HepG2 (cell line): ENCODE data around the gene CAMK2N2. TPM values are rescaled to one million over a fixed set of nuclear protein-coding genes. Genes with fewer than 3 reads are reported as not detected.

Source experiments
- KAT2B ChIP-seq: fragments of 150-350 bp; IDR thresholded peaks from 2 replicates; pipeline ENCODE4 v1.6.1; 2014; ENCODE audit warnings: low read depth, low read length, borderline replicate concordance
- PCBP1 ChIP-seq: fragments of 200-400 bp; formaldehyde crosslinking; IDR thresholded peaks from 2 replicates; pipeline ENCODE4 v1.6.1; 2017; ENCODE audit warnings: mild to moderate bottlenecking, low read depth, low read length, borderline replicate concordance
- ZFAT ChIP-seq: sonication (generic); formaldehyde crosslinking; conservative IDR thresholded peaks from 2 replicates; pipeline ENCODE4 v1.8.1; 2023; ENCODE audit warnings: missing genetic modification reagents, inconsistent platforms
- ZFP37 ChIP-seq: sonication (generic); formaldehyde crosslinking; IDR thresholded peaks from 2 replicates; pipeline ENCODE4 v1.4.0; 2020; ENCODE audit warnings: missing genetic modification reagents, borderline replicate concordance
- ZMYM4 ChIP-seq: sonication (generic); formaldehyde crosslinking; IDR thresholded peaks from 2 replicates; pipeline ENCODE4 v1.8.1; 2023; ENCODE audit warnings: mild to moderate bottlenecking, missing genetic modification reagents
- ZNF101 ChIP-seq: sonication (generic); formaldehyde crosslinking; IDR thresholded peaks from 2 replicates; pipeline ENCODE4 v1.4.0; 2020; ENCODE audit warnings: mild to moderate bottlenecking, low read depth, missing genetic modification reagents, borderline replicate concordance
- ZNF205 ChIP-seq: IDR thresholded peaks from 2 replicates; pipeline ENCODE4 v1.6.1; 2018; ENCODE audit warnings: missing biosample characterization, missing genetic modification reagents
- ZNF230 ChIP-seq: sonication (generic); formaldehyde crosslinking; IDR thresholded peaks from 2 replicates; pipeline ENCODE4 v1.4.0; 2020; ENCODE audit warnings: mild to moderate bottlenecking, missing genetic modification reagents
- ZNF431 ChIP-seq: sonication (generic); formaldehyde crosslinking; IDR thresholded peaks from 2 replicates; pipeline ENCODE4 v1.9.0; 2022; ENCODE audit warnings: missing genetic modification reagents, low read depth, mild to moderate bottlenecking, borderline replicate concordance
- ZNF513 ChIP-seq: sonication (generic); formaldehyde crosslinking; conservative IDR thresholded peaks from 2 replicates; pipeline ENCODE4 v1.5.0; 2020; ENCODE audit warnings: missing genetic modification reagents
- ZNF577 ChIP-seq: sonication (generic); formaldehyde crosslinking; IDR thresholded peaks from 2 replicates; pipeline ENCODE4 v1.4.0; 2020; ENCODE audit warnings: mild to moderate bottlenecking, low read depth, missing genetic modification reagents, borderline replicate concordance
- ZNF770 ChIP-seq: sonication (generic); formaldehyde crosslinking; IDR thresholded peaks from 2 replicates; pipeline ENCODE4 v1.5.0; 2020; ENCODE audit warnings: mild to moderate bottlenecking, missing genetic modification reagents
- polyA plus RNA-seq, 8 experiments: library from polyadenylated mRNA; depleted of rRNA in 3 of 8; stranded (reverse) in 7 of 8; unstranded in 1 of 8; fragments of >200 nt; fragmentation: Illumina TruSeq in 4 of 8; extraction: Trizol in 4 of 8; gene quantifications; 2 replicates each; pipeline versions ENCODE4 v1.2.1 to v1.2.3, GENCODE V29; 2011 to 2016; ENCODE audit warnings: low read depth in 4 of 8, missing spikeins in 1 of 8, mixed read lengths in 1 of 8; ENCODE audit not compliant: insufficient read depth in 1 of 8
- total RNA-seq, 5 experiments: library from RNA; depleted of rRNA; stranded (reverse); fragments of >200 nt; fragmentation: Illumina TruSeq; extraction: Trizol; gene quantifications; 2 replicates each; pipeline ENCODE4 v1.2.3, GENCODE V29; 2016; ENCODE audit warnings: low read depth in 1 of 5
- TF ChIP-seq, protein P1 (sequence below): sonication (generic); formaldehyde crosslinking; IDR thresholded peaks from 2 replicates; pipeline ENCODE4 v1.4.0; 2020; ENCODE audit warnings: missing genetic modification reagents
- TF ChIP-seq, protein P2 (sequence below): sonication (generic); formaldehyde crosslinking; IDR thresholded peaks from 2 replicates; pipeline ENCODE4 v1.5.1; 2020; ENCODE audit warnings: mild to moderate bottlenecking, missing genetic modification reagents, borderline replicate concordance

The CAMK2N2 gene
- total and polyA plus RNA-seq, 2 of the 13 experiments (the other 11 are each of a cell fraction or from before 2014, with no cell fraction given): 0.12 to 0.27 TPM

GRCh38 chr3:184298759-184299487 lies 37.6 kb upstream of the CAMK2N2 start, which contains the start of gene PSMD2 (continued):
- TF ChIP-seq KAT2B (no peak), ZNF770 (CRISPR knock-in tag) (peak; percentile 71; the same call in 1 of the 2 replicates), ZNF205 (no peak; the same call in 1 of the 2 replicates), ZMYM4 (CRISPR knock-in tag) (no peak; the same call in 1 of the 2 replicates), ZNF513 (CRISPR knock-in tag) (0 out of 2 replicates have a peak, but pooled peaks have one; percentile 47), ZNF101 (CRISPR knock-in tag) (no peak), ZNF577 (no peak), ZNF431 (CRISPR knock-in tag) (no peak), ZFP37 (CRISPR knock-in tag) (no peak; the same call in 1 of the 2 replicates), ZFAT (CRISPR knock-in tag) (no peak), ZNF230 (no peak), PCBP1 (no peak)
- TF ChIP-seq, protein P1, sequence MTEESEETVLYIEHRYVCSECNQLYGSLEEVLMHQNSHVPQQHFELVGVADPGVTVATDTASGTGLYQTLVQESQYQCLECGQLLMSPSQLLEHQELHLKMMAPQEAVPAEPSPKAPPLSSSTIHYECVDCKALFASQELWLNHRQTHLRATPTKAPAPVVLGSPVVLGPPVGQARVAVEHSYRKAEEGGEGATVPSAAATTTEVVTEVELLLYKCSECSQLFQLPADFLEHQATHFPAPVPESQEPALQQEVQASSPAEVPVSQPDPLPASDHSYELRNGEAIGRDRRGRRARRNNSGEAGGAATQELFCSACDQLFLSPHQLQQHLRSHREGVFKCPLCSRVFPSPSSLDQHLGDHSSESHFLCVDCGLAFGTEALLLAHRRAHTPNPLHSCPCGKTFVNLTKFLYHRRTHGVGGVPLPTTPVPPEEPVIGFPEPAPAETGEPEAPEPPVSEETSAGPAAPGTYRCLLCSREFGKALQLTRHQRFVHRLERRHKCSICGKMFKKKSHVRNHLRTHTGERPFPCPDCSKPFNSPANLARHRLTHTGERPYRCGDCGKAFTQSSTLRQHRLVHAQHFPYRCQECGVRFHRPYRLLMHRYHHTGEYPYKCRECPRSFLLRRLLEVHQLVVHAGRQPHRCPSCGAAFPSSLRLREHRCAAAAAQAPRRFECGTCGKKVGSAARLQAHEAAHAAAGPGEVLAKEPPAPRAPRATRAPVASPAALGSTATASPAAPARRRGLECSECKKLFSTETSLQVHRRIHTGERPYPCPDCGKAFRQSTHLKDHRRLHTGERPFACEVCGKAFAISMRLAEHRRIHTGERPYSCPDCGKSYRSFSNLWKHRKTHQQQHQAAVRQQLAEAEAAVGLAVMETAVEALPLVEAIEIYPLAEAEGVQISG (CRISPR knock-in tag): peak; percentile 66
- TF ChIP-seq, protein P2, sequence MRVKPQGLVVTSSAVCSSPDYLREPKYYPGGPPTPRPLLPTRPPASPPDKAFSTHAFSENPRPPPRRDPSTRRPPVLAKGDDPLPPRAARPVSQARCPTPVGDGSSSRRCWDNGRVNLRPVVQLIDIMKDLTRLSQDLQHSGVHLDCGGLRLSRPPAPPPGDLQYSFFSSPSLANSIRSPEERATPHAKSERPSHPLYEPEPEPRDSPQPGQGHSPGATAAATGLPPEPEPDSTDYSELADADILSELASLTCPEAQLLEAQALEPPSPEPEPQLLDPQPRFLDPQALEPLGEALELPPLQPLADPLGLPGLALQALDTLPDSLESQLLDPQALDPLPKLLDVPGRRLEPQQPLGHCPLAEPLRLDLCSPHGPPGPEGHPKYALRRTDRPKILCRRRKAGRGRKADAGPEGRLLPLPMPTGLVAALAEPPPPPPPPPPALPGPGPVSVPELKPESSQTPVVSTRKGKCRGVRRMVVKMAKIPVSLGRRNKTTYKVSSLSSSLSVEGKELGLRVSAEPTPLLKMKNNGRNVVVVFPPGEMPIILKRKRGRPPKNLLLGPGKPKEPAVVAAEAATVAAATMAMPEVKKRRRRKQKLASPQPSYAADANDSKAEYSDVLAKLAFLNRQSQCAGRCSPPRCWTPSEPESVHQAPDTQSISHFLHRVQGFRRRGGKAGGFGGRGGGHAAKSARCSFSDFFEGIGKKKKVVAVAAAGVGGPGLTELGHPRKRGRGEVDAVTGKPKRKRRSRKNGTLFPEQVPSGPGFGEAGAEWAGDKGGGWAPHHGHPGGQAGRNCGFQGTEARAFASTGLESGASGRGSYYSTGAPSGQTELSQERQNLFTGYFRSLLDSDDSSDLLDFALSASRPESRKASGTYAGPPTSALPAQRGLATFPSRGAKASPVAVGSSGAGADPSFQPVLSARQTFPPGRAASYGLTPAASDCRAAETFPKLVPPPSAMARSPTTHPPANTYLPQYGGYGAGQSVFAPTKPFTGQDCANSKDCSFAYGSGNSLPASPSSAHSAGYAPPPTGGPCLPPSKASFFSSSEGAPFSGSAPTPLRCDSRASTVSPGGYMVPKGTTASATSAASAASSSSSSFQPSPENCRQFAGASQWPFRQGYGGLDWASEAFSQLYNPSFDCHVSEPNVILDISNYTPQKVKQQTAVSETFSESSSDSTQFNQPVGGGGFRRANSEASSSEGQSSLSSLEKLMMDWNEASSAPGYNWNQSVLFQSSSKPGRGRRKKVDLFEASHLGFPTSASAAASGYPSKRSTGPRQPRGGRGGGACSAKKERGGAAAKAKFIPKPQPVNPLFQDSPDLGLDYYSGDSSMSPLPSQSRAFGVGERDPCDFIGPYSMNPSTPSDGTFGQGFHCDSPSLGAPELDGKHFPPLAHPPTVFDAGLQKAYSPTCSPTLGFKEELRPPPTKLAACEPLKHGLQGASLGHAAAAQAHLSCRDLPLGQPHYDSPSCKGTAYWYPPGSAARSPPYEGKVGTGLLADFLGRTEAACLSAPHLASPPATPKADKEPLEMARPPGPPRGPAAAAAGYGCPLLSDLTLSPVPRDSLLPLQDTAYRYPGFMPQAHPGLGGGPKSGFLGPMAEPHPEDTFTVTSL (CRISPR knock-in tag): no peak
